ENCODE results near the gene SLC22A31.
"Not testable (repeated sequence)": the region's sequence is repeated elsewhere in the genome, so short reads cannot be mapped to it uniquely, and the experiment has no call there.

Gene SLC22A31

DNA sequence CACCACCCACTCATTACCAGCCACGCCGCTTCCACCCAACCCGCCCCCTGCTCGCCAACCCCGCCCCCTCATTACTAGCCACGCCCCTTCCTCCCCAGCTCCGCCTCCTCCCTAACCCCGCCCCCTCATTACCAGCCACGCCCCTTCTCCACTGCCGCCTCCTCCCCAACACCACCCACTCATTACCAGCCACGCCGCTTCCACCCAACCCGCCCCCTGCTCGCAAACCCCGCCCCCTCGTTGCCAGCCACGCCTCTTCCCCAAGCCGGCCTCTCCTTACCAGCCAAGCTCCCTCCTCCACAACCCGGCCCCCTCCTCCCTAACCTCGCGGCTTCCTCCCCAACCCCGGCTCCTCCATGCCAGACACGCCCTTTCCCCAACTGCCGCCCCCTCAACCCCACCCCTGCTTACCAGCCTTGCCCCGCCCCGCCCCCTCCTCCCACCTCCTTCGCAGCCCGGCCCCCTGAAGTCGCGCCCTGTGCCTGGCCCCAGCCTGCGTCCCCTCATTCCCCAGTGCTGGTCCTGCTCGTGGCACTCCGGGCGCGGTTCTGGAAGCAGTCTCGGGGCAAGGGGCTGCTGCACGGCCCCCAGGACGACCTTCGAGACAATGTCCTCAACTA is 7.3 kb downstream of the SLC22A31 start:
- no peak for DNase-seq

DNA sequence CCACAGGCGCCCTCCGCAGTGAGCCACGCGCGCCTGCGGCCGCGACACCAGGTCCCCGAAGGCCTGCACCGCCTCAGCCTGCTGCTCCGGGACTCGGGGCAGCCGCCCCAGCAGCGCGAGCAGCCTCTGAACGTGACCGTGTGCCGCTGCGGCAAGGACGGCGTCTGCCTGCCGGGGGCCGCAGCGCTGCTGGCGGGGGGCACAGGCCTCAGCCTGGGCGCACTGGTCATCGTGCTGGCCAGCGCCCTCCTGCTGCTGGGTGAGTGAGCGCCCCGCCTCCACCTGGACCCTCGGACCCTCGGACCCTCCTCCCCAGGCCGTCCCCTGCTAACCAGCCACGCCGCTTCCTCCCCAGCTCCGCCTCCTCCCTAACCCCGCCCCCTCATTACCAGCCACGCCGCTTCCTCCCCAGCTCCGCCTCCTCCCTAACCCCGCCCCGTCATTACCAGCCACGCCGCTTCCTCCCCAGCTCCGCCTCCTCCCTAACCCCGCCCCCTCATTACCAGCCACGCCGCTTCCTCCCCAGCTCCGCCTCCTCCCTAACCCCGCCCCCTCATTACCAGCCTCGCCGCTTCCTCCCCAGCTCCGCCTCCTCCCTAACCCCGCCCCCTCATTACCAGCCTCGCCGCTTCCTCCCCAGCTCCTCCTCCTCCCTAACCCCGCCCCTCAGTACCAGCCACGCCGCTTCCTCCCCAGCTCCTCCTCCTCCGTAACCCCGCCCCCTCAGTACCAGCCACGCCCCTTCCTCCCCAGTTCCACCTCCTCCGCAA is 8.0 kb downstream of the SLC22A31 start:
- not testable (repeated sequence) for DNase-seq

GRCh38 chr16:89191901-89192185 is 8.5 kb downstream of the SLC22A31 start:
- DNase-seq = no peak

GRCh38 chr16:89191033-89191900 is 9.1 kb downstream of the SLC22A31 start:
- no peak for DNase-seq

GRCh38 chr16:89190150-89190958 is 10.0 kb downstream of the SLC22A31 start:
- DNase-seq = no peak

GRCh38 chr16:89189358-89190025 is 10.8 kb downstream of the SLC22A31 start:
- DNase-seq = no peak

DNA sequence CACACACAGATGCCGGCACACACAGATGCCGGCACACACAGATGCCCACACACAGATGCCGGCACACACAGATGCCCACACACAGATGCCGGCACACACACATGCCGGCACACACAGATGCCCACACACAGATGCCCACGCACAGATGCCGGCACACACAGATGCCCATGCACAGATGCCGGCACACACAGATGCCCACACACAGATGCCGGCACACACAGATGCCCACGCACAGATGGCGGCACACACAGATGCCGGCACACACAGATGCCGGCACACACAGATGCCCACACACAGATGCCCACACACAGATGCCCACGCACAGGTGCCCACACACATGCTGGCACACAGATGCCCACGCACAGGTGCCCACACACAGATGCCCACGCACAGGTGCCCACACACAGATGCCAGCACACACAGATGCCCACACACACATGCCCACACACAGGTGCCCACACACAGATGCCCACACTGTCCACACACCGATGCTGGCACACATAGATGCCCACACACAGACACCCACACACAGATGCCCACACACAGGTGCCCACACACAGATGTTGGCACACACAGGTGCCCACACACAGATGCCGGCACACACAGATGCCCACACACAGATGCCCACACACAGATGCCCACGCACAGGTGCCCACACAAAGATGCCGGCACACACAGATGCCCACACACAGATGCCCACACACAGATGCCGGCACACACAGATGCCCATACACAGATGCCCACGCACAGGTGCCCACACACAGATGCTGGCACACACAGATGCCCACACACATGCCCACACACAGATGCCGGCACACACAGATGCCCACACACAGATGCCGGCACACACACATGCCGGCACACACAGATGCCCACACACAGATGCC is 11.6 kb downstream of the SLC22A31 start:
- not testable (repeated sequence) for DNase-seq

DNA sequence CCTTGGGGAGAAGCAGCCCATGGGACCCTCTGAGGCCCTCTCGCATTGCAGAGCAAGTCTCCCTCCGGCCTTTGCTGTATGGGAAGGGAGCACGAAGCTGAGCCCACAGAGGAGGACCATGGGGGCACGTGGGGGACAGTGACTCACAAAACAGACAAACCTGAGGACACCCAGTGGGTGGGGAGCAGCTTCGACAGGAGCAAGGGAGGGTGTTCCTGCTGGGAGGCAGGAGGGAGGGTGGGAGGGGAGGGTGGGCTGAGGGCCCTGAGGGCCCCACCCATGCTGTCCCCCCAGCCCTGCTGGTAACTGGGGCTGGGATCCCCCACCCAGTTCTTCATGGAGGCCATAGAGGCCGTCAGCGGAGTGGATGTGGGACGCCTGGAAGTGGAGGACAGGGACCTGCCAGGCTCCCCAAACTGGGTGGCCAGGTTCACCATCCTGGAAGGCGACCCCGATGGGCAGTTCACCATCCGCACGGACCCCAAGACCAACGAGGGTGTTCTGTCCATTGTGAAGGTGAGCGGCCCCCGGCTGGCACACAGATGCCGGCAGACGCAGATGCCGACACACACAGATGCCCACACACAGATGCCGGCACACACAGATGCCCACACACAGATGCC is 12.5 kb downstream of the SLC22A31 start:
- no peak for DNase-seq

- DNase-seq = no peak
These were observed 13.1 kb downstream of the SLC22A31 start for GRCh38 chr16:89187032-89187769.

DNA sequence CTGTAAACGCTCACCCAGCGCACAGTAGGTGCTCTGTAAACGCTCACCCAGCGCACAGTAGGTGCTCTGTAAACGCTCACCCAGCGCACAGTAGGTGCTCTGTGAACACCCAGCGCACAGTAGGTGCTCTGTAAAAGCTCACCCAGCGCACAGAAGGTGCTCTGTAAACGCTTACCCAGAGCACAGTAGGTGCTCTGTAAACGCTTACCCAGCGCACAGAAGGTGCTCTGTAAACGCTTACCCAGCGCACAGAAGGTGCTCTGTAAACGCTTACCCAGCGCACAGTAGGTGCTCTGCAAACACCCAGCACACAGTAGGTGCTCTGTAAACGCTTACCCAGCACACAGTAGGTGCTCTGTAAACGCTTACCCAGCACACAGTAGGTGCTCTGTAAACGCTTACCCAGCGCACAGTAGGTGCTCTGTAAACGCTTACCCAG is 13.7 kb downstream of the SLC22A31 start:
- not testable (repeated sequence) for DNase-seq

- DNase-seq = not testable (repeated sequence)
These were observed 14.3 kb downstream of the SLC22A31 start for GRCh38 chr16:89185887-89186592.

DNA sequence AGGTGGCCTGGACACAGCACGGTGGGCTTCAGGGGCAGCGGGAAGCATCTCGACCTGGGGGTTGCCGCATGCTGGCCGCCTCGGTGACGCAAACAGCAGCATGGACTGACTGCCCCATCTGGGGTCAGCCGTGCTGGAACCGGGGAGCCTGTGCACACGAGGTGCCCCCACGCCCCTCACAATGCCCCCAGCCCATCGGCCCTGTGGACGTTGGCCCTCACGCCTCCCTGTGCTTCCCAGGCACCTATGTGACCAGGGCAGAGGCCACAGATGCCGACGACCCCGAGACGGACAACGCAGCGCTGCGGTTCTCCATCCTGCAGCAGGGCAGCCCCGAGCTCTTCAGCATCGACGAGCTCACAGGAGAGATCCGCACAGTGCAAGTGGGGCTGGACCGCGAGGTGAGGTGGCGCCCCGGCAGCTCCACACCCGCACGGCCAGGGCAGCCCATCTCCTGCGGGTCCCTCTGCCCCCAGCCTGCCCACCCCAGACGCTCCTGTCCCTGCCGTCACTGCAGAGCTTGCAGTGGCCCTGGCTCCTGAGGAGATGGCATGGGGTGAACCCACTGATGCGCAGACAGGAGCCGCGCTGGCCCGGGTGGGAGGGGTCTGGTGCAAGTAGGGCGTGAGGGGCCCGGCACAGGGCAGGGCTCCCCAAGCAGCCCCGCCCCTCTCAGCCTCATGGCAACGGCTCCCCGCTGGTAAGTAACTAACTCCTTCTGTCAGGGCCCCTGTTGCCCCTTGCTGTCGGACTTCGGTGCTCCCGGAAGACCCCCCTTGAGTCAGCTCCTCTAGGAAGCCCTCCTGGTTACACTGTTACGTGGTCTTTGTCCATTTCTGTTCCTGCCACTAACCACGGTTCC is 15.2 kb downstream of the SLC22A31 start:
- DNase-seq = no peak

DNA sequence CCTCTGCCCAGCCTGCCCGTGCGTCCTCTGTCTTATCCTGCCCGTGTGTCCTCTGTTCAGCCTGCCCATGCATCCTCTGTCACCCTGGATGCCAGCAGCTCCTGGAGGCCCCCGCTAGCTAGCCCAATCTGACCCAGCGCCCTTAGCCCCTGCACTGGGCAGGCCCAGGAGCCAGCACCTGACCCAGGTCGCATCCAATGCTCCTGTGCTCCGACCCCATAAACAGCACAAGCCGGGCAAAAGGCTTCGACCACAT is 15.7 kb downstream of the SLC22A31 start:
- no peak for DNase-seq

- DNase-seq = no peak
These were observed 16.2 kb downstream of the SLC22A31 start for GRCh38 chr16:89183975-89184676.

GRCh38 chr16:89183463-89183862 is 16.9 kb downstream of the SLC22A31 start:
- no peak for DNase-seq

- DNase-seq = no peak
These were observed 20.6 kb downstream of the SLC22A31 start for GRCh38 chr16:89179656-89180315.

DNA sequence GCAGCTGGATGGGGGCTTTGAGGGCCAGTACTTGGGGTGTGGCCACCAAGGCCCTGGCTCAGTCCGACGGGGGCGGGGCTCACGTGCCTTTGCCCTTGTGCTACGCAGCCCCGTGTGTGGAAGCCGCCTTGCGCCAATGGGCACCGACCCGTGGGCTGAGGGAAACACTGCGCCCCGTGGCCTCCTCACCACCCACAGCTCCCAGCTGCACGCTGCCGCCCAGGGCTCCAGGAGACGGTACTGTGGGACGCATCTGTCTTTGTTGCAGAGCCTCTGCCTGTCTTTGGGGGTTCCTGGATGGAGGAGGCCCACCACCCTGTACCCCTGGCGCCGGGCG is 21.2 kb downstream of the SLC22A31 start:
- no peak for DNase-seq
